ENCODE results near the gene RNF5. TPM values are rescaled to one million over a fixed set of nuclear protein-coding genes. Genes with fewer than 3 reads are reported as not detected.

Gene RNF5
- total and polyA plus RNA-seq, 9 of the 15 experiments (the other 6 are each of a cell fraction or from before 2014, with no cell fraction given), result 62.2 to 245 (median 129) TPM

DNA sequence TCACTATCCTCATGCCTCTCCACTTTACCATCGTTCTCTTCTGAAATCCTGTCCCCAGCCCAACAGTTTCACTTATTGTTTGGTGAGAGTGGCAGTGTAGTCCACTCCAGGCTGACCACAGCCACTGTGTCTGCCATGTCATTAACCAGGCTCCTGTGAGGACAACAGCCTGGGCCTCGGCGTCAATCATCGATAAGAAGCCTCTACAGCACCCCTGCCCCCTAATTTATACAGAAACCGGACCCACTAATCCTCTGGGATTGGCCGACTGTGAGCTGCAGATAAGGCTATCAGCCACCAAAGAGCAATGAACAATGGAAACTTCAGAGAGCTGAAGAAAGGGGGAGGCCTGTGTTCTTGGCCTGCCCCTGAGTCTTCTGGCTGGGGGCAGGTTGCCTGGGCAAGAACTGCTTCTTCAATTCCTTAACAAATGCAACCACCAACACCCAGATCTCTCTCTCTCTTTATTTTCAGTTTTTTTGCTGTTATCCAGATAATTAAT lies 10.4 kb upstream of the RNF5 start (continued):
- TF ChIP-seq, protein P1, sequence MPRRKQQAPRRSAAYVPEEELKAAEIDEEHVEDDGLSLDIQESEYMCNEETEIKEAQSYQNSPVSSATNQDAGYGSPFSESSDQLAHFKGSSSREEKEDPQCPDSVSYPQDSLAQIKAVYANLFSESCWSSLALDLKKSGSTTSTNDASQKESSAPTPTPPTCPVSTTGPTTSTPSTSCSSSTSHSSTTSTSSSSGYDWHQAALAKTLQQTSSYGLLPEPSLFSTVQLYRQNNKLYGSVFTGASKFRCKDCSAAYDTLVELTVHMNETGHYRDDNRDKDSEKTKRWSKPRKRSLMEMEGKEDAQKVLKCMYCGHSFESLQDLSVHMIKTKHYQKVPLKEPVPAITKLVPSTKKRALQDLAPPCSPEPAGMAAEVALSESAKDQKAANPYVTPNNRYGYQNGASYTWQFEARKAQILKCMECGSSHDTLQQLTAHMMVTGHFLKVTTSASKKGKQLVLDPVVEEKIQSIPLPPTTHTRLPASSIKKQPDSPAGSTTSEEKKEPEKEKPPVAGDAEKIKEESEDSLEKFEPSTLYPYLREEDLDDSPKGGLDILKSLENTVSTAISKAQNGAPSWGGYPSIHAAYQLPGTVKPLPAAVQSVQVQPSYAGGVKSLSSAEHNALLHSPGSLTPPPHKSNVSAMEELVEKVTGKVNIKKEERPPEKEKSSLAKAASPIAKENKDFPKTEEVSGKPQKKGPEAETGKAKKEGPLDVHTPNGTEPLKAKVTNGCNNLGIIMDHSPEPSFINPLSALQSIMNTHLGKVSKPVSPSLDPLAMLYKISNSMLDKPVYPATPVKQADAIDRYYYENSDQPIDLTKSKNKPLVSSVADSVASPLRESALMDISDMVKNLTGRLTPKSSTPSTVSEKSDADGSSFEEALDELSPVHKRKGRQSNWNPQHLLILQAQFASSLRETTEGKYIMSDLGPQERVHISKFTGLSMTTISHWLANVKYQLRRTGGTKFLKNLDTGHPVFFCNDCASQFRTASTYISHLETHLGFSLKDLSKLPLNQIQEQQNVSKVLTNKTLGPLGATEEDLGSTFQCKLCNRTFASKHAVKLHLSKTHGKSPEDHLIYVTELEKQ (CRISPR knock-in tag; IDR thresholded peaks at IDR 0.05), result no peak; the same call in 1 of the 2 replicates
- TF ChIP-seq ZNF445 (CRISPR knock-in tag; IDR thresholded peaks at IDR 0.05; ENCODE audit: low read depth), result no peak
- no peak for TF ChIP-seq FOXJ2 (tag; IDR thresholded peaks at IDR 0.05)
- TF ChIP-seq RUNX1 (IDR thresholded peaks at IDR 0.05; ENCODE audit: low read depth), result no peak
- no peak for TF ChIP-seq NCOA2 (IDR thresholded peaks at IDR 0.05; ENCODE audit: partially characterized antibody in 2 of 2)
- TF ChIP-seq PHTF2 (CRISPR knock-in tag; IDR thresholded peaks at IDR 0.05), result no peak
- TF ChIP-seq ZNF212 (CRISPR knock-in tag; IDR thresholded peaks at IDR 0.05), result no peak
- TF ChIP-seq, protein P2, sequence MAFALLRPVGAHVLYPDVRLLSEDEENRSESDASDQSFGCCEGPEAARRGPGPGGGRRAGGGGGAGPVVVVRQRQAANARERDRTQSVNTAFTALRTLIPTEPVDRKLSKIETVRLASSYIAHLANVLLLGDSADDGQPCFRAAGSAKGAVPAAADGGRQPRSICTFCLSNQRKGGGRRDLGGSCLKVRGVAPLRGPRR (CRISPR knock-in tag; IDR thresholded peaks at IDR 0.05), result no peak; the same call in 1 of the 2 replicates
- TF ChIP-seq DMBX1 (CRISPR knock-in tag; IDR thresholded peaks at IDR 0.05; ENCODE audit: borderline replicate concordance), result peak; percentile 99
- no peak for TF ChIP-seq TAF9B (IDR thresholded peaks at IDR 0.05; ENCODE audit: partially characterized antibody)
- TF ChIP-seq SREBF1 (IDR thresholded peaks at IDR 0.05; ENCODE audit: borderline replicate concordance, low read depth, low read length), result no peak
- TF ChIP-seq SMARCA5 (IDR thresholded peaks at IDR 0.05), result no peak
- no peak for TF ChIP-seq POLR2H (tag; IDR thresholded peaks at IDR 0.05; ENCODE audit: low read depth)
- no peak for TF ChIP-seq NUFIP1 (IDR thresholded peaks at IDR 0.05; ENCODE audit: partially characterized antibody)
- TF ChIP-seq, protein P3, sequence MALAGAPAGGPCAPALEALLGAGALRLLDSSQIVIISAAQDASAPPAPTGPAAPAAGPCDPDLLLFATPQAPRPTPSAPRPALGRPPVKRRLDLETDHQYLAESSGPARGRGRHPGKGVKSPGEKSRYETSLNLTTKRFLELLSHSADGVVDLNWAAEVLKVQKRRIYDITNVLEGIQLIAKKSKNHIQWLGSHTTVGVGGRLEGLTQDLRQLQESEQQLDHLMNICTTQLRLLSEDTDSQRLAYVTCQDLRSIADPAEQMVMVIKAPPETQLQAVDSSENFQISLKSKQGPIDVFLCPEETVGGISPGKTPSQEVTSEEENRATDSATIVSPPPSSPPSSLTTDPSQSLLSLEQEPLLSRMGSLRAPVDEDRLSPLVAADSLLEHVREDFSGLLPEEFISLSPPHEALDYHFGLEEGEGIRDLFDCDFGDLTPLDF (CRISPR knock-in tag; IDR thresholded peaks at IDR 0.05), result no peak
- TF ChIP-seq, protein P4, sequence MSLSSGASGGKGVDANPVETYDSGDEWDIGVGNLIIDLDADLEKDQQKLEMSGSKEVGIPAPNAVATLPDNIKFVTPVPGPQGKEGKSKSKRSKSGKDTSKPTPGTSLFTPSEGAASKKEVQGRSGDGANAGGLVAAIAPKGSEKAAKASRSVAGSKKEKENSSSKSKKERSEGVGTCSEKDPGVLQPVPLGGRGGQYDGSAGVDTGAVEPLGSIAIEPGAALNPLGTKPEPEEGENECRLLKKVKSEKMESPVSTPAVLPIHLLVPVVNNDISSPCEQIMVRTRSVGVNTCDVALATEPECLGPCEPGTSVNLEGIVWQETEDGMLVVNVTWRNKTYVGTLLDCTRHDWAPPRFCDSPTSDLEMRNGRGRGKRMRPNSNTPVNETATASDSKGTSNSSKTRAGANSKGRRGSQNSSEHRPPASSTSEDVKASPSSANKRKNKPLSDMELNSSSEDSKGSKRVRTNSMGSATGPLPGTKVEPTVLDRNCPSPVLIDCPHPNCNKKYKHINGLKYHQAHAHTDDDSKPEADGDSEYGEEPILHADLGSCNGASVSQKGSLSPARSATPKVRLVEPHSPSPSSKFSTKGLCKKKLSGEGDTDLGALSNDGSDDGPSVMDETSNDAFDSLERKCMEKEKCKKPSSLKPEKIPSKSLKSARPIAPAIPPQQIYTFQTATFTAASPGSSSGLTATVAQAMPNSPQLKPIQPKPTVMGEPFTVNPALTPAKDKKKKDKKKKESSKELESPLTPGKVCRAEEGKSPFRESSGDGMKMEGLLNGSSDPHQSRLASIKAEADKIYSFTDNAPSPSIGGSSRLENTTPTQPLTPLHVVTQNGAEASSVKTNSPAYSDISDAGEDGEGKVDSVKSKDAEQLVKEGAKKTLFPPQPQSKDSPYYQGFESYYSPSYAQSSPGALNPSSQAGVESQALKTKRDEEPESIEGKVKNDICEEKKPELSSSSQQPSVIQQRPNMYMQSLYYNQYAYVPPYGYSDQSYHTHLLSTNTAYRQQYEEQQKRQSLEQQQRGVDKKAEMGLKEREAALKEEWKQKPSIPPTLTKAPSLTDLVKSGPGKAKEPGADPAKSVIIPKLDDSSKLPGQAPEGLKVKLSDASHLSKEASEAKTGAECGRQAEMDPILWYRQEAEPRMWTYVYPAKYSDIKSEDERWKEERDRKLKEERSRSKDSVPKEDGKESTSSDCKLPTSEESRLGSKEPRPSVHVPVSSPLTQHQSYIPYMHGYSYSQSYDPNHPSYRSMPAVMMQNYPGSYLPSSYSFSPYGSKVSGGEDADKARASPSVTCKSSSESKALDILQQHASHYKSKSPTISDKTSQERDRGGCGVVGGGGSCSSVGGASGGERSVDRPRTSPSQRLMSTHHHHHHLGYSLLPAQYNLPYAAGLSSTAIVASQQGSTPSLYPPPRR (CRISPR knock-in tag; IDR thresholded peaks at IDR 0.05; ENCODE audit: borderline replicate concordance), result no peak
- TF ChIP-seq XRCC4 (IDR thresholded peaks at IDR 0.05; ENCODE audit: extremely low read depth, insufficient read depth, insufficient read length), result no peak
- TF ChIP-seq ZFPM2 (CRISPR knock-in tag; IDR thresholded peaks at IDR 0.05), result no peak

Data from K562 (cell line).